Measurements from ENCODE around the gene NT5DC2. TPM values are rescaled to one million over a fixed set of nuclear protein-coding genes. Genes with fewer than 3 reads are reported as not detected.

Gene NT5DC2
- polyA plus RNA-seq, 1 experiment: 97.9 TPM

- Histone ChIP-seq H3K9me3 (ENCODE audit: control insufficient read depth, insufficient read depth, low read length) (no peaks in the 10 kb centered on the region), H3K27me3 (ENCODE audit: control insufficient read depth, insufficient read depth, low read length) (no peaks in the 10 kb centered on the region), H3K27ac (ENCODE audit: low read depth, low read length) (no peak overlapping the region), H3K4me3 (ENCODE audit: low read depth, low read length) (no peak overlapping the region)
- TF ChIP-seq CTCF (IDR thresholded peaks at IDR 0.05; ENCODE audit: low read depth, low read length): no peak
- no peak for DNase-seq (ENCODE audit: low read depth, low spot score)
- POLR2A ChIA-PET: no interaction called here
- CTCF ChIA-PET: no interaction called here
Measured at GRCh38 chr3:52493232-52494017, 40.2 kb downstream of the NT5DC2 start.

GRCh38 chr3:52492059-52492458 lies 41.6 kb downstream of the NT5DC2 start:
- no peak for TF ChIP-seq CTCF (IDR thresholded peaks at IDR 0.05; ENCODE audit: low read depth, low read length)
- ChIA-PET CTCF (no interaction called here), POLR2A (no interaction called here)
- Histone ChIP-seq H3K9me3 (ENCODE audit: control insufficient read depth, insufficient read depth, low read length) (no peaks in the 10 kb centered on the region), H3K27me3 (ENCODE audit: control insufficient read depth, insufficient read depth, low read length) (no peaks in the 10 kb centered on the region), H3K27ac (ENCODE audit: low read depth, low read length) (no peak overlapping the region), H3K4me3 (ENCODE audit: low read depth, low read length) (no peak overlapping the region)
- DNase-seq (ENCODE audit: low read depth, low spot score): no peak

- no peak for DNase-seq (ENCODE audit: low read depth, low spot score)
- H3K27ac ChIP-seq (ENCODE audit: low read depth, low read length): no peak overlapping the region
- H3K9me3 ChIP-seq (ENCODE audit: control insufficient read depth, insufficient read depth, low read length): no peaks in the 10 kb centered on the region
- no peak for TF ChIP-seq CTCF (IDR thresholded peaks at IDR 0.05; ENCODE audit: low read depth, low read length)
- no peak overlapping the region for H3K4me3 ChIP-seq (ENCODE audit: low read depth, low read length)
- H3K27me3 ChIP-seq (ENCODE audit: control insufficient read depth, insufficient read depth, low read length): no peaks in the 10 kb centered on the region
- CTCF ChIA-PET: no interaction called here
- POLR2A ChIA-PET: no interaction called here
Measured at GRCh38 chr3:52490939-52491526, 42.6 kb downstream of the NT5DC2 start.

- CTCF ChIA-PET: interaction anchor here (2.0 kb wide), 1 partner anchor 19 kb away, joined by 9 read pairs; no protein-coding TSS in a partner anchor
- DNase-seq (ENCODE audit: low read depth, low spot score): no peak
- TF ChIP-seq CTCF (IDR thresholded peaks at IDR 0.05; ENCODE audit: low read depth, low read length): no peak
- H3K9me3 ChIP-seq (ENCODE audit: control insufficient read depth, insufficient read depth, low read length): no peaks in the 10 kb centered on the region
- H3K27me3 ChIP-seq (ENCODE audit: control insufficient read depth, insufficient read depth, low read length): no peaks in the 10 kb centered on the region
- H3K4me3 ChIP-seq (ENCODE audit: low read depth, low read length): no peak overlapping the region
- POLR2A ChIA-PET: interaction anchor here (1.5 kb wide), 1 partner anchor 46 kb away, joined by 6 read pairs; the partner anchor contains the start of gene UQCC5
- no peak overlapping the region for H3K27ac ChIP-seq (ENCODE audit: low read depth, low read length)
Measured at GRCh38 chr3:52490035-52490938, 43.4 kb downstream of the NT5DC2 start.

Measured in AG04450 (cell line).